GM18498 (cell line): Measurements from ENCODE around the gene KLF5.
"Not testable (repeated sequence)": the region's sequence is repeated elsewhere in the genome, so short reads cannot be mapped to it uniquely, and the experiment has no call there.

Experiments
- ATAC-seq: cut with Tn5 transposase; IDR thresholded peaks from one replicate; pipeline ENCODE4 v1.9.1; 2021; ENCODE audit warnings: mild to moderate bottlenecking, moderate library complexity; ENCODE audit not compliant: unreplicated experiment

KLF5 gene

GRCh38 chr13:73058736-73059459 is at the start of gene KLF5:
Gene KLF5 (plus strand): TSS chr13:73059005. CDS start chr13:73059328, 323 bp downstream.
- ATAC-seq = peak; percentile 98

- no peak for ATAC-seq
These were observed 47.1 kb upstream of the KLF5 start for GRCh38 chr13:73011751-73012150.

- ATAC-seq = no peak
These were observed 43.0 kb upstream of the KLF5 start for GRCh38 chr13:73015805-73016204.

- ATAC-seq = no peak
These were observed 40.5 kb upstream of the KLF5 start for GRCh38 chr13:73018336-73018735.

- no peak for ATAC-seq
These were observed 33.4 kb upstream of the KLF5 start for GRCh38 chr13:73025217-73026012.

- no peak for ATAC-seq
These were observed 23.9 kb upstream of the KLF5 start for GRCh38 chr13:73034901-73035300.

DNA sequence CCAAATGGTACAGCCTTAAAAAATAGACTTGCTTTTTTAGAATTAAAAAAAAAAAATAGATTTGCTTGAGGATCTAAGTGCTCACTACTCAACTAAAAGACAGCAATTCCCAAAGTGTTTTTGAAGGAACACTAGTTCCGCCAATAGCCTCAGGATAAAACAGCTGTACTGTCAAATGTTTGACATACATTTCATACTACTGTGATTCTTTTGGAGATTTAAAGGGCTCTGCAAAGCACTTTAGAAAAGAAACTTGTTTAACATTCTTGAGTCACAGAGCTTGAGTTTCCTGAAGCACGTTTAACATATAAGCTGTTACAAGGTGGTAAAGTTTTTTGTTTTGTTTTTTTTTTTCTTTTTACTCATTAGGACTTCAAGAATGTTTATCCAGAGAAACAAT is 23.1 kb upstream of the KLF5 start:
- ATAC-seq = no peak

DNA sequence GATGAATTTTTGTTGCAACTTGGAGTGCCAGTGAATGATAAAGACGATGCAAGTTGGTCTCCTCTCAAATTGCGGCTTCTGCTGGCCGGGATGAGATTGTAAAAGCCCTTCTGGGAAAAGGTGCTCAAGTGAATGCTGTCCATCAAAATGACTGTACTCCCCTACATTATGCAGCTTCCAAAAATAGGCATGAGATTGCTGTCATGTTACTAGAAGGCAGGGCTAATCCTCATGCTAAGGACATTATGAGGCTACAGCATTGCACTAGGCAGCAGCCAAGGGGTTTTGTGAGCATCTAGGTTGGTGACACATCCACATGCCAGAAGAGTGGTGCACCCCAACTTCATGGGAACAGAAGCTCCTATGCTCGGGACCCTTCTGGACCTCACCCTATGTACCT is 22.2 kb upstream of the KLF5 start:
- ATAC-seq = no peak

GRCh38 chr13:73038064-73038463 is 20.7 kb upstream of the KLF5 start:
- no peak for ATAC-seq

DNA sequence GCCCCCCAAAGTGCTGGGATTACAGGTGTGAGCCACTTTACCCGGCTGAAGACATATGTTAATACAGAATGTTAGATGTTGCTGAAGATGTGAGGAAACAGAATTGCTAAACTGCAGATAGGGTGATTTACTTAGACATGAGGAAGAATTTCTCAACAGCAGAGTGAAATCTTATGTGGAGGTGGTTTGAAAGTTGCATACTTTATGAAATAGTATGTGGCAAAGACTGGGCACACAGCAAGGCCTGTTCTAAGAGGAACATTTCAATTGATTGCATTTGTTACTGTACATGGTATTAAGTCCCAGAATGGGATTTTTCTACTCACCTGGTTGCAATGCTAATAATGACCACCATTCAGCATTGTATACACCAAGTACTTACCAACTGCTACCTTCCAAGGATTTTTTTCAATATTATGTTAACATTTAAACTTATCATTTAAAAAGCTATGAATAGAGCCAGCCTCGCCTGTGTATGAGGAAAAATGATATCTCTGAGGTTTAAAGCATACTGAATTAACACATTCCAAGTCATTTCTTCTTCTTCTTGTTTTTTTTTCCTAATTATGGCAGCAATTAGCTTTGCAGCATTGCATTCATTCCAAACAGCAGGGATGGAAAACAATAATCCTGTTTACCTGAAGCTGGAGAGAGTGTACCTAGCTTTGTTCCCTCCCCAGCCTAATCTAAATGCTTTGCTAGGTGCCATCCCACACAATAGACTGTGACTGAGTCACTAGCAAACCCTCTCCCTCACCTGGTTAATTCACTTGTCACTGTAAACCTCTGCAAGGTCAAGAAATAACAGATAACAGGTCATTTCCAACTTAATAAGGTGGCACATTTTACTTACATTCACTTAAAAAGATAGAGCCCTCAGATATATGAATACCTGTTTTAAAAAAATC is 19.4 kb upstream of the KLF5 start:
- no peak for ATAC-seq

- ATAC-seq = no peak
These were observed 18.3 kb upstream of the KLF5 start for GRCh38 chr13:73040484-73040883.

GRCh38 chr13:73040968-73041596 is 17.7 kb upstream of the KLF5 start:
- ATAC-seq = no peak

- no peak for ATAC-seq
These were observed 13.8 kb upstream of the KLF5 start for GRCh38 chr13:73045031-73045430.

GRCh38 chr13:73048615-73049014 is 10.2 kb upstream of the KLF5 start:
- not testable (repeated sequence) for ATAC-seq

DNA sequence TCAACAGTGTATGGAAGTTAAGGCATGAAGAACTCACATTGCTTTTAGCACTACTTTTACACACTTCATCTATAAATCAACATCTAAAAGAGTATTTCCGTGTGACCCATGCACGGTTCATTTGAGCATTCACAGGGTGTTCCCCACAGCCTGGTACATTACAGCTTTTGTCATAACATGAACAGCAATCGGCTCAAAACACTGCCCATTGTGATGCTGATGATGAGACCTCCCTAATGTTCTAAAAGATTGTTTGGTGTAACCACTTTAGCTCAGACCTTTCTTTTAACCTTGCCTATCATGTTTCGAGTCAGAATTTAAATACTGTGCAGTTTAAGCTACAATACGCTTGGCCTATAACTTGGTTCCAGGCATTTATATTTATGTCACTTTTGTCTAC is 4.1 kb upstream of the KLF5 start:
- ATAC-seq = no peak

DNA sequence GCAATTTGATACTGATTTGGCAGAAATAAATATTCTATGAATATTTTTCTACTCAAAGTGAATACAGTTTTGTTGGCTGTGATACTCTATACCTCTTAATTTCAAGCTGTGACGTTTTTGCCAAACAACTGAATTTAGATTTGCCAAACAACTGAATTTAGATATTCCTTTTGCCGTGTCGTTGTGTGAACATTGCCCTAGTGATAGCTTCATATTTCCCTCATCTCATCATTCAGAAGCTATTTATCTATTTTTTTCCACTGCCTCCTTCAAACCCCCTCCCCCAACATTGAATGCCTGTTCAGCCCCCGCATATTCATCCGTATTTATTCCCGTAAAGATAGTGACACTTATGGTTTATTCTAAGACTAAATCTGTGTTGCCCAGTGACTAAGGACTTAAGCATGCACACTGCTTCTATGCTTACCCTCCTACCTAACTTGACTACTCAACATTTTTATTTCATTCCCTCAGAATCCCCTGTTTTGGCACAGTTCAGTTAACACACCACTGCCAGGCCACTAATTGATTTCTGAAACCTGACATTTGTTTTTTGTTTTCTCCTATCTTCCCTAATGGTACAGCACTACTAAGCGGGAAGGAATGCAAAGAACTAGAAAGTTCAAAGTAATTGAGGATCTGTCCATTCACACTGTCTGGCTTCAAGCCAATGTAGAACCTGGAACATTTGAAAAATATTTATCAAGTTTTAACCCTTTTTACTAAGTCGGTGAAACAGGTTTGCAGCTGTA is 2.8 kb upstream of the KLF5 start:
- ATAC-seq = no peak

DNA sequence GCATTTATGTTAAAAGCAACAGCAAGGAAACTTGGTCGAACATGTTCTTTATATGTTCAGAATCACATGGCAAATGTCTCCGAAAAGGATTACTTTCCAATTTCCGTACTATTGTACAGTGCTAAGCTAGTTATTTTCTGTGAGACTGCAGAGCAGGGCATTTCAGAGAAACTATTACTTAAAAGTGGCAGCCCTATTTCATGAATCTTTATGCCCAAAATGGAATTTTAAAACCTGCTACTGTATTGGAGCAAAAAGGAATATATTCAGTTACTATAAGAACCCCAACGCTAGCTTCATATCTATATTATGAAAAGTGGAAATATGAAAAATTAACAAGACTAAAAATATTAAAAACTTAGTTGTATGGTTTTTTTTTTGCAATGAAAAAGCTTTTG is 2.2 kb upstream of the KLF5 start:
- no peak for ATAC-seq

DNA sequence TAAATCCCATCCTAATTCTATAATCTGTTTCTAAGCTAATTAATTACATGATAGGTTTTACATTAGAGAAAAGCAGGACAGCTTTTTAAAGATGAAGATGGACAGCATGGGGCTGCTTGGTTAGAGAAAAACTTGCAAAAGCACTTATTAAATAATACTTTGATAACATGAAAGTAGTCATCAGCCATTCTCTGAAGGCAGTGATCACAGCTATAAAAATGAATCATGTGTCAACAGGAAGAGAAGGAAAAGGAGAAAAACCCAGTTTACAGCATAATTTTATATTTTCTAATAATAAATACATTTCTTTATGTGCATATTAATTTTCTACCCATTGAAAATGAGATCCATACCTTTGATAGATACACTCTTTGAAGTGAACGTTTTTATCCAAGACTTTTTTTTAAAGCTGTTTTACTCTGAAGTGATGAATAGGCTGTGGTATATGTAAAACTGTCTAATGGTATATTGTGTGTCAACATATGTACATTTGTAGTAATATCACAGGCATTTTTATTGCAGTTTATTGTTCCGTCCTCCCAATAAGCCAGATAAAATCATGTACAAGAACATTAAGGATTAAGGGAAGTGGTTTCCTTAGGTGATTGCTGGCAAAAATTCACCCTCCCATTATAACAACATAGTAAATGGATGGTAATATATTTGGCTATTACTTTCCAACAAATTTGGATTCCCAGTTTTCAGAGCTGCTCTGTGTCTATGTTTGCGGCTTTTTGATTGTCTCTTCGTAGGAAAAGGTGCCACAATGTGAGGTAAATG is 1.3 kb upstream of the KLF5 start:
- no peak for ATAC-seq

DNA sequence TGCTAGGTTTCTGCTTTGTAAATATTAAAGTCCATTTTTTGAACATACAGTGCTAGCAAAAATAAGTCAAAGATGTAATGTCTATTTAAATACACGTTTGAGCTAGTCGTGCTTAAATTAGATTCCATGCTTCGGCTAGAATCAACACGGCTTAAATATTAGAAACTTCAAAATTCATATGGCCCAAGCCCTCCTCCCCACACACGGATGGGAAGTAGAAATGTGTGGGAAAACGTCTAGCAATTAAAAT is 816 bp upstream of the KLF5 start:
- ATAC-seq = no peak

DNA sequence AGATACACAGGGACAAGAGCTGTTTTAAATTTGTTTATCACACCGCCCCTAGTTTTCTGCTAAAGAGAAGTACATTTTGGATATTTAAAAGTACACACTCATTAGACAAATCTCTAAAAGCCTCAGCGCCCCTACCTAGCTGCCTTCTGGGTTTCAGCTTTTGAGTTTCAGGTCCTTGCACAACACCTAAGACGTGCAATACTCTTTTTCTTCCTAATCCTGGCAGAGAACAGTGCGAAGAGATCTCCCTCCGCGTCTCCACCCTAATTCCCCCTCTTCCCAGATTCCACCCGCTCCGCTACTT is 421 bp upstream of the KLF5 start:
- peak; percentile 21 for ATAC-seq
